Lower lobe of right lung (tissue), 2 donors: ENCODE results near the gene JUN. TPM values are rescaled to one million over a fixed set of nuclear protein-coding genes. Genes with fewer than 3 reads are reported as not detected.

Source experiments
- ATAC-seq, 2 donors: fragments of 200-7000 bp; cut with Tn5 transposase; one replicate each; pipeline ENCODE4 v1.9.1; 2020 to 2022; ENCODE audit warnings: mild to moderate bottlenecking in 2 of 2, moderate library complexity in 2 of 2
- DNase-seq: peaks from one replicate; pipeline ENCODE4 v3.0.0-alpha.2; 2020
- H3K27ac ChIP-seq: fragments of 200-600 bp; one replicate; pipeline ENCODE4 v1.8.0; 2022
- H3K27me3 ChIP-seq: fragments of 200-600 bp; one replicate; pipeline ENCODE4 v1.8.0; 2022; ENCODE audit warnings: low read depth
- H3K36me3 ChIP-seq: fragments of 200-600 bp; one replicate; pipeline ENCODE4 v1.8.0; 2022; ENCODE audit warnings: mild to moderate bottlenecking
- H3K4me1 ChIP-seq: fragments of 200-600 bp; one replicate; pipeline ENCODE4 v1.8.0; 2022
- H3K4me3 ChIP-seq: fragments of 200-600 bp; one replicate; pipeline ENCODE4 v1.8.0; 2022; ENCODE audit warnings: mild to moderate bottlenecking
- H3K9me3 ChIP-seq: fragments of 200-600 bp; one replicate; pipeline ENCODE4 v1.8.0; 2022
- intact Hi-C: fragments of 100-400 bp; cut with DNase I; formaldehyde crosslinking; loops from one replicate; pipeline ENCODE4 v1.11.0; 2022
- total RNA-seq: library from RNA; stranded (reverse); fragmentation: NEBNext Ultra II Directional; extraction: Animal tissue kit (Norgen Biotek cat#: 25700); gene quantifications from one replicate; pipeline ENCODE4 v1.2.1, GENCODE V29; 2021
- TF ChIP-seq, protein P1 (sequence below): fragments of 200-600 bp; IDR thresholded peaks from one replicate; pipeline ENCODE4 v1.8.0; 2022; ENCODE audit warnings: antibody characterized with exemption, mild to moderate bottlenecking
- donor health status: DM: no; HTN: yes; CAD: no; lungs with severe emphysema.

Gene JUN
- total RNA-seq, 1 donor from 2014 or later = 118 TPM

DNA sequence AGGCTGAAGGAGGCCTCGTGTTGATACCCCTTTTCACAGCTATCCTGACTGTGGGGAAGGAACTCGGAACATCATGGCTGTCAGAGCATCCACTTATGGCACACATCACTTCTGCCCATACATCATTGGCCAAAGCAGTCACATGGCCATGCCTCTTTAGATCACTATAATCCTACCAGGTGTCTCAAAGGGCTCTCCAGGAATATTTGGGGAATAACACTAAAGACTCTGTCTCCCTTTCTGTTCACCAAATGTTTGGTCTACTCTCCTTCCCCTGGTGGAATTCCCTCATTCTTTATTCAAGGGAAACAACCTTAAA, 3.0 kb upstream of the JUN start:
- intact Hi-C loops = no loop called here
- TF ChIP-seq, protein P1, sequence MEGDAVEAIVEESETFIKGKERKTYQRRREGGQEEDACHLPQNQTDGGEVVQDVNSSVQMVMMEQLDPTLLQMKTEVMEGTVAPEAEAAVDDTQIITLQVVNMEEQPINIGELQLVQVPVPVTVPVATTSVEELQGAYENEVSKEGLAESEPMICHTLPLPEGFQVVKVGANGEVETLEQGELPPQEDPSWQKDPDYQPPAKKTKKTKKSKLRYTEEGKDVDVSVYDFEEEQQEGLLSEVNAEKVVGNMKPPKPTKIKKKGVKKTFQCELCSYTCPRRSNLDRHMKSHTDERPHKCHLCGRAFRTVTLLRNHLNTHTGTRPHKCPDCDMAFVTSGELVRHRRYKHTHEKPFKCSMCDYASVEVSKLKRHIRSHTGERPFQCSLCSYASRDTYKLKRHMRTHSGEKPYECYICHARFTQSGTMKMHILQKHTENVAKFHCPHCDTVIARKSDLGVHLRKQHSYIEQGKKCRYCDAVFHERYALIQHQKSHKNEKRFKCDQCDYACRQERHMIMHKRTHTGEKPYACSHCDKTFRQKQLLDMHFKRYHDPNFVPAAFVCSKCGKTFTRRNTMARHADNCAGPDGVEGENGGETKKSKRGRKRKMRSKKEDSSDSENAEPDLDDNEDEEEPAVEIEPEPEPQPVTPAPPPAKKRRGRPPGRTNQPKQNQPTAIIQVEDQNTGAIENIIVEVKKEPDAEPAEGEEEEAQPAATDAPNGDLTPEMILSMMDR = no peak
- Histone ChIP-seq H3K36me3 (peaks cover 8% of the 10 kb centered on the region), H3K4me3 (no peak overlapping the region), H3K9me3 (no peaks in the 10 kb centered on the region), H3K27ac (peak overlapping the region; percentile 100), H3K27me3 (no peaks in the 10 kb centered on the region), H3K4me1 (peaks cover 9% of the 10 kb centered on the region)
- DNase-seq (no peak), ATAC-seq (no peak)

DNA sequence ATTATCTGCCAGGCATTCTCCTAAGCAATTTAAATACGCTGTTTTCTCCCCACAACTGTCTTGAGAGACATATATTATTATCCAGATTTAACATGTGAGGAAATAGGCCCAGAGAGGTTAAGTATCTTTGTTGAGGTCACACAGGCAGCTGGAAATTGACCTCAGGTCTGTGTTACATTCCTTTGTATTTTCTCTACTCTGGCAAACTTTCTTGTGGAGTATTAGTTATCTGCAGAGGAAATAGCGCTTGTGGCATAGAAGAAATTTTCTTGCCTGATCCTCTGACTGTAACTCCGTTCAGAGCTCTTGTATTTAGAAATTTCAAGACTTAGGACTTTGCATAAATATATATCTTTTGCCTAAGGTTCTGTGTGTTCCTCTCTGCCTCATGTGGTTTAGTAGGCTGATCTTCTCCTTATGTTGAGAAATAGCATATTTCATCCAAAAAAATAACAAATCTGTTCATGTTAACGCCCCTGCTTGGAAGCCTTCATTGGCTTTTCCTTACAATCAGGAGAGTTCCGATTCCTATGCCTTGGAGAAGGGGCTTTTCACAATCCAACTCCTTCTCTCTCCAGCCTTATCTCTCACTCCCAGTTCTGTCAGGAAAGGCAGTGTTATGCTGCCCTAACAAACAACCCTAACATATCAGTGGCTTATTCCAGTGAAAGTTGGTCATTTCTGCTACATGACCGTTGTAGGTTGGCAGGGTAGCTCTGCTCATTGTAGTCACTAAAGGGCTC, 2.5 kb upstream of the JUN start:
- H3K4me1 ChIP-seq = peaks cover 10% of the 10 kb centered on the region
- H3K27ac ChIP-seq = peak overlapping the region; percentile 100
- no peaks in the 10 kb centered on the region for H3K9me3 ChIP-seq
- intact Hi-C loops = no loop called here
- ATAC-seq (no peak), DNase-seq (no peak)
- TF ChIP-seq, protein P1 = no peak
- peak overlapping the region; percentile 86 for H3K4me3 ChIP-seq
- H3K36me3 ChIP-seq = peaks cover 10% of the 10 kb centered on the region
- H3K27me3 ChIP-seq = no peaks in the 10 kb centered on the region

DNA sequence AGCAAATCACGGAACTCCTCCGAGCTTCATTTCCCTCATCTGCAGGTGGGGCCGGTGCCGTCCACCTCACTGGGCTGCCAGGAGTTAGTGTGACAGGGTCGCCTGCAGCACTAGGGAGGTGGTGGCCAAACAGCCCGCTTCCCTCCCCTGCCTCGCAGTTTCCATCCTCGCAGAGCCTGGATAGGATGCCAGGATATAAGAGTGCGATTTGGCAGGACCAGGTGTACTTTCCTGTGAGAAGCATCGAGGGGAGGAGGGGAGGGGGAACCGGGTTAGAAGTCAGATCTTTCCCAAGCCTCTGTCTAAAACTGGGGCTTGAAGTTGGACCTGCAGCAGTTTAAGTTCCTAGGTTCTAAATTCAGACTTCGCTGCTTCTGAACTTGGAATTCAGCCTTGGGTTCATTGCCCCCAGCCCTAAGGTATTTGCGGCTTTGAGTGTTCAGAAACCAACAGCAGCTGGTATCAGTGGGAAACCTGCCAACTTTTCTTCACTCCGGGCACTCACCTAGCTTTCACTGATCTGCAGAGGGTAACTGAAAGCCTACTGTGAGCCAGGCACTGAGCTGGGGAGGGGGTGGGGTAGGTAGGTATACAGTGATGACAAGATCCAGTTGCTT, 1.7 kb upstream of the JUN start:
- Histone ChIP-seq H3K36me3 (peaks cover 10% of the 10 kb centered on the region), H3K4me1 (peaks cover 18% of the 10 kb centered on the region), H3K27me3 (no peaks in the 10 kb centered on the region), H3K9me3 (no peaks in the 10 kb centered on the region), H3K4me3 (peak overlapping the region; percentile 86), H3K27ac (peak overlapping the region; percentile 100)
- TF ChIP-seq, protein P1 = no peak
- intact Hi-C loops = no loop called here
- ATAC-seq (peak; percentile 1 to 22), DNase-seq (peak; percentile 80)

DNA sequence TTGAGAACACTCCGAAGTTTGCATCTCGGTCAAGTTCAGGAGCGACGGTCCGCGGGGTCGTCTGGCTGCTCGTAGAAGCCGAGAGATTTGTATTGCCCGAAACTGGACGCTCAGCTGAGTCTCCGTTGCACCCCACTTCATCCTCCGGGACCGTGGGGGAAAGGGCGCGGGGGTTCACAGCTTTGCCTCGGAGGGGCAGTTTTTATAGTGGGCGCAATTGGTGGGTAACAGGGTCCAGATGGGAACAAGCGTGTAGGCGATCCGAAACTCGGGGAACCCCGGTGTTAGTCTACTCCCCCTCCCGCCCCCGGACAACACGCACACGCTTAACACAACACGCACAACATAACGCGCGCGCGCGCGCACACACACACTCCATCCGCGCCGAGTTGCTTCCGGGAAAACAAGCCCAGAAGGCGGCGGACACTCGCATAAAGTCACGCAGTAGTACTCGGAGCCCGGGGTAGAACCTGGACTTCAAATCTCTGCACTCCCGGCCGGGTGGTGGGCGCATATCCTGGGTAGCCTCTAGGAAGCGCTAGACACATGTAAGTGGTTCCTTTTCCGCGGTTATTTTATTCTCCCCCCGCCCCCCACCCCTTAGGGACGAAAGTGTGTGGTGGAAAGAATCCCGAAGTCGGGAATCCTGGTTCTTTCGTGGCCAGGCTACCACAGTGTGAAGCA, 1.1 kb upstream of the JUN start:
- ATAC-seq (peak; percentile 40 to 48), DNase-seq (peak; percentile 94)
- TF ChIP-seq, protein P1 = peak; percentile 67
- no peaks in the 10 kb centered on the region for H3K27me3 ChIP-seq
- peaks cover 10% of the 10 kb centered on the region for H3K36me3 ChIP-seq
- intact Hi-C loops = no loop called here
- H3K4me3 ChIP-seq = peak overlapping the region; percentile 86
- peak overlapping the region; percentile 100 for H3K27ac ChIP-seq
- peaks cover 24% of the 10 kb centered on the region for H3K4me1 ChIP-seq
- no peaks in the 10 kb centered on the region for H3K9me3 ChIP-seq

DNA sequence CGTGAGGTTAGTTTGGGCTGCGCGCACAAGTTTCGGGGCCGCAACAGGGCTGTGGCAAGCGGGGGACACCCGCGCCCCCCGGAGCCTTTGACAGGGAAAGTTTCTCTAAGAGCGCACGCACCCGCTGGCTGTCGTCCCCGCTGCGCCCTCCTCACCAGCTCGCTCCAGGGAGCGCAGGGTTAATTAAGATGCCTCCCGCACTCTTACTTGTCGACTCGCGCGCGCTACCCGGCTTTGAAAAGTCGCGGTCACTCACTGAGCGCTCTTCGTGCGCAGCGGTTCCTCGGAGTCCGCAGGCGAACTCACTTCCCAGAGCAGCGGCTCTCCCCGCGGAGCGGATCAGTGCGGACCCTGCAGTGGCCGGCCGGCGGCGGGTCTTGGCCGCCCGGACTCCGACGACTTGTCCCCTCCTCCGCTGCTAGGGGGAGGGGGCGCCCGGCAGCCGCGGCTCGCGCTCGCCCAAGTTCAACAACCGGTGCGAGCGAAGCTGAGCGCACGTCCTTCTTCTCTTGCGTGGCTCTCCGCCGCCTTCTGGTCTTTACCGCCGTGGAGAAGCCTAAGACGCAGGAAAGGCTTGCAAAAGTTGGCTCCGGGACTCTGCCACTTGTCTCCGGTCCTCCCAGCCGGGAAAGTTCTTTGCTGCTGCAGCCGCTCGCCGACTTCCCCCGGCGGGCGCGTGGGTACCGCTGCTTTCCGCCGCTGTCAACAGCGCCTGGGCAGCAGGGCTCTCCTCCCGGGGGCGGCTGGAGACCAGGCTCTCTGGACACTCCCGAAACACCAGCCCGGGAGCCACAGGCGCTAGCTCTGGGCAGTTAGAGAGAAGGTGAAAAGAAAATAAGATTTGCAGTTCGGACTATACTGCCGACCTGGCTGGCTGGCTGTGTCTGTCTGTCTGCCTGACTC, 506 bp downstream of the JUN start:
- ATAC-seq (peak; percentile 1 to 5), DNase-seq (peak; percentile 79)
- H3K27ac ChIP-seq = peak overlapping the region; percentile 100
- no peaks in the 10 kb centered on the region for H3K9me3 ChIP-seq
- H3K4me1 ChIP-seq = peaks cover 32% of the 10 kb centered on the region
- peaks cover 10% of the 10 kb centered on the region for H3K36me3 ChIP-seq
- TF ChIP-seq, protein P1 = no peak
- H3K4me3 ChIP-seq = peak overlapping the region; percentile 86
- H3K27me3 ChIP-seq = no peaks in the 10 kb centered on the region
- intact Hi-C loops = no loop called here
